PFSK-1 (cell line): Measurements from ENCODE around the gene HGFAC.

Experiments
- POLR2AphosphoS5 ChIP-seq: IDR thresholded peaks from 2 replicates; pipeline ENCODE4 v1.6.1; 2012; ENCODE audit warnings: low read depth, mild to moderate bottlenecking, control low read depth, low read length, moderate library complexity
- TAF1 ChIP-seq: IDR thresholded peaks from 2 replicates; pipeline ENCODE4 v1.6.1; 2012; ENCODE audit warnings: low read length, control low read depth, borderline replicate concordance; ENCODE audit not compliant: insufficient read depth
- TF ChIP-seq, protein P1 (sequence below), 2 experiments: IDR thresholded peaks; 2 replicates each; pipeline versions ENCODE4 v1.6.1 to v1.8.0; 2011 to 2012; ENCODE audit warnings: low read depth in 2 of 2, low read length in 2 of 2, control low read depth in 1 of 2, inconsistent platforms in 1 of 2, mild to moderate bottlenecking in 1 of 2, moderate library complexity in 1 of 2; ENCODE audit not compliant: insufficient read depth in 1 of 2

DNA sequence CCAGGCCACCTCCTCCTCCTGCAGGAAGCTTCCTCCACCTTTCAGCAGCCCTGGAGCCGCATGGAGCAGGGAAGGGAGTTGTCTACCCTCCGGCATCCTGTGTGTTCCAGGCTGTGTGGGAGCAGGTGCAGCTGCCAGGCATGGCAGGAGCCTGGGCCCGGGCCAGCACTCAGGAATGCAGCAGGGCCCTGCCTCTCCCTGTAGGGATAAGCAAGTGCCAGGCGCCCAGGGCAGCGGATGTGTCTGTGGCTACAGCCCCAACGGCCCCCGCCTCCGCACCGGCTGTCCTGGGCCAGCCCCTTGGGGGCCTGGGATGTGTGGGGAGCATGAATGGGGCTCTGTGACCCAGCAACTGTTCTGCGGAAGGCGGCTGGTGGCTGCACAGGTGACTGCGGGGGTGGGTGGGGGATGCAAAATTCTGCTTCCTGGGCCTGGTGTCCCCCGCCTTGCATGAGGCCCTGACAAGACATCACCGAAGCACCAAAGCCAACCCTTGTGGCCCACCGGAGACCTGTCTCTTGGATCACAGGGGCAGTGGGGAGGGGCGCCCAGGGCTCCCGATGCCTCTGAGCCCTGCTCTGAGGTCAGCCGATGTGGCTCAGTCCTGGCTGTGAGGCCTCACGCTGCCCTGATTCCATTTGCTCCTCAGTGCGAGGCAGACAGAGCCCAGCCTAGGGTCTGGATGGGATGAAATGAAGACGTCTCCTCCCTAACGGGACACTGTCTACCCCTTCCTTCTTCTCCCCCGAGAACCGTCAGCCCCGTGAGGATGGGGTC lies 19.9 kb downstream of the HGFAC start:
- no peak for TF ChIP-seq TAF1
- TF ChIP-seq, protein P1, sequence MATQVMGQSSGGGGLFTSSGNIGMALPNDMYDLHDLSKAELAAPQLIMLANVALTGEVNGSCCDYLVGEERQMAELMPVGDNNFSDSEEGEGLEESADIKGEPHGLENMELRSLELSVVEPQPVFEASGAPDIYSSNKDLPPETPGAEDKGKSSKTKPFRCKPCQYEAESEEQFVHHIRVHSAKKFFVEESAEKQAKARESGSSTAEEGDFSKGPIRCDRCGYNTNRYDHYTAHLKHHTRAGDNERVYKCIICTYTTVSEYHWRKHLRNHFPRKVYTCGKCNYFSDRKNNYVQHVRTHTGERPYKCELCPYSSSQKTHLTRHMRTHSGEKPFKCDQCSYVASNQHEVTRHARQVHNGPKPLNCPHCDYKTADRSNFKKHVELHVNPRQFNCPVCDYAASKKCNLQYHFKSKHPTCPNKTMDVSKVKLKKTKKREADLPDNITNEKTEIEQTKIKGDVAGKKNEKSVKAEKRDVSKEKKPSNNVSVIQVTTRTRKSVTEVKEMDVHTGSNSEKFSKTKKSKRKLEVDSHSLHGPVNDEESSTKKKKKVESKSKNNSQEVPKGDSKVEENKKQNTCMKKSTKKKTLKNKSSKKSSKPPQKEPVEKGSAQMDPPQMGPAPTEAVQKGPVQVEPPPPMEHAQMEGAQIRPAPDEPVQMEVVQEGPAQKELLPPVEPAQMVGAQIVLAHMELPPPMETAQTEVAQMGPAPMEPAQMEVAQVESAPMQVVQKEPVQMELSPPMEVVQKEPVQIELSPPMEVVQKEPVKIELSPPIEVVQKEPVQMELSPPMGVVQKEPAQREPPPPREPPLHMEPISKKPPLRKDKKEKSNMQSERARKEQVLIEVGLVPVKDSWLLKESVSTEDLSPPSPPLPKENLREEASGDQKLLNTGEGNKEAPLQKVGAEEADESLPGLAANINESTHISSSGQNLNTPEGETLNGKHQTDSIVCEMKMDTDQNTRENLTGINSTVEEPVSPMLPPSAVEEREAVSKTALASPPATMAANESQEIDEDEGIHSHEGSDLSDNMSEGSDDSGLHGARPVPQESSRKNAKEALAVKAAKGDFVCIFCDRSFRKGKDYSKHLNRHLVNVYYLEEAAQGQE (IDR thresholded peaks at IDR 0.05; ENCODE audit: insufficient read depth in 1 of 2, low read depth in 2 of 2, low read length in 2 of 2) = no peak
- no peak for TF ChIP-seq POLR2AphosphoS5
